Panc1 (cell line): ENCODE measurements around the gene PTPN2. TPM values are rescaled to one million over a fixed set of nuclear protein-coding genes. Genes with fewer than 3 reads are reported as not detected.

Experiments
- ATAC-seq: fragments of 200-7000 bp; cut with Tn5 transposase; 2 replicates; pipeline ENCODE4 v1.9.1; 2020; ENCODE audit warnings: mild to moderate bottlenecking, moderate library complexity
- Bru-seq: library from RNA; stranded (reverse); fragments of 400-500 nt; gene quantifications from one replicate; lab custom pipeline; 2021; lab: Mats Ljungman, UMichigan
- BruChase-seq, 2 experiments: library from RNA; stranded (reverse); fragments of 400-500 nt; gene quantifications; one replicate each; lab custom pipeline; 2021; lab: Mats Ljungman, UMichigan
- BruUV-seq: library from RNA; stranded (reverse); fragments of 400-500 nt; replicated peaks from 2 replicates; lab custom pipeline; 2021; lab: Mats Ljungman, UMichigan
- CTCF ChIA-PET: fragments of 300-600 bp; sonication (Branson Sonifier 250); formaldehyde crosslinking; loops from one replicate; lab custom pipeline; 2022; ENCODE audit warnings: antibody characterized with exemption; lab: Charles Lee
- POLR2A ChIA-PET: fragments of 300-600 bp; sonication (Branson Sonifier 250); formaldehyde crosslinking; loops from one replicate; lab custom pipeline; 2022; ENCODE audit warnings: antibody characterized with exemption; lab: Charles Lee
- DNase-seq: peaks from one replicate; pipeline ENCODE4 v3.0.0-alpha.2; 2010; ENCODE audit warnings: low read depth, low spot score
- H3K27ac ChIP-seq: 2 replicates; pipeline ENCODE4 v1.5.1; 2011; ENCODE audit warnings: mild to moderate bottlenecking, low read length, inconsistent platforms
- H3K27me3 ChIP-seq: fragments of 200-500 bp; sonication (Bioruptor generic); 2 replicates; pipeline ENCODE4 v1.6.0; 2014; ENCODE audit warnings: low read length, inconsistent platforms; ENCODE audit not compliant: control insufficient read depth, insufficient read depth
- H3K36me3 ChIP-seq: fragments of 200-500 bp; sonication (Bioruptor generic); 2 replicates; pipeline ENCODE4 v1.5.1; 2014; ENCODE audit warnings: inconsistent platforms, mild to moderate bottlenecking, low read length, moderate library complexity; ENCODE audit not compliant: control insufficient read depth, insufficient read depth
- H3K4me1 ChIP-seq: 2 replicates; pipeline ENCODE4 v1.5.1; 2011; ENCODE audit warnings: inconsistent platforms, mild to moderate bottlenecking, low read length, moderate library complexity; ENCODE audit not compliant: control insufficient read depth, insufficient read depth
- H3K4me3 ChIP-seq, 2 experiments: 2 replicates each; pipeline ENCODE4 v1.5.1; 2011 to 2012; ENCODE audit warnings: low read depth in 2 of 2, low read length in 2 of 2, mild to moderate bottlenecking in 2 of 2, inconsistent platforms in 1 of 2, moderate library complexity in 1 of 2
- H3K9me3 ChIP-seq: fragments of 200-500 bp; sonication (Bioruptor generic); 2 replicates; pipeline ENCODE4 v1.5.1; 2014; ENCODE audit warnings: low read depth, mild to moderate bottlenecking, inconsistent platforms, low read length, moderate library complexity; ENCODE audit not compliant: control insufficient read depth, insufficient read depth
- POLR2AphosphoS5 ChIP-seq: IDR thresholded peaks from 2 replicates; pipeline ENCODE4 v1.6.1; 2012; ENCODE audit warnings: mild to moderate bottlenecking, low read depth, low read length, moderate library complexity
- SIN3A ChIP-seq: IDR thresholded peaks from 2 replicates; pipeline ENCODE4 v1.6.1; 2012; ENCODE audit warnings: low read depth, mild to moderate bottlenecking, low read length, moderate library complexity, borderline replicate concordance; ENCODE audit not compliant: insufficient read depth
- TCF7L2 ChIP-seq: IDR thresholded peaks from 2 replicates; pipeline ENCODE4 v1.6.1; 2011; ENCODE audit warnings: mild to moderate bottlenecking, low read depth, low read length, inconsistent platforms
- in situ Hi-C: cut with HindIII; loops from 2 replicates; pipeline ENCODE4 v1.10.0; 2016; ENCODE audit warnings: low sequenced_read_pairs, low pct_unique_long_range_greater_than_20kb
- intact Hi-C: fragments of 100-400 bp; cut with micrococcal nuclease; formaldehyde crosslinking; loops from one replicate; pipeline ENCODE4 v1.10.0; 2022; ENCODE audit not compliant: unreplicated experiment
- long read RNA-seq: library from polyadenylated mRNA; unstranded; transcript quantifications from one replicate; pipeline ENCODE4 v2.0.0, GENCODE V29; 2021; ENCODE audit not compliant: unreplicated experiment
- polyA plus RNA-seq: library from polyadenylated mRNA; unstranded; fragments of >200 nt; gene quantifications from one replicate; pipeline ENCODE4 v1.2.1, GENCODE V29; 2012; ENCODE audit warnings: missing spikeins; ENCODE audit not compliant: insufficient read length
- total RNA-seq: library from RNA; stranded (reverse); gene quantifications from one replicate; pipeline ENCODE4 v1.2.1, GENCODE V29; 2021; ENCODE audit not compliant: unreplicated experiment
- TF ChIP-seq, protein P1 (sequence below): fragments of 450-650 bp; IDR thresholded peaks from 2 replicates; pipeline ENCODE4 v1.5.1; 2017; ENCODE audit warnings: mild to moderate bottlenecking
- TF ChIP-seq, protein P2 (sequence below), 2 experiments: IDR thresholded peaks; 2 replicates each; pipeline ENCODE4 v1.6.1; 2011 to 2012; ENCODE audit warnings: low read depth in 2 of 2, control low read depth in 1 of 2, low read length in 1 of 2, mild to moderate bottlenecking in 1 of 2, moderate library complexity in 1 of 2; ENCODE audit not compliant: insufficient read depth in 1 of 2

Gene PTPN2
- total RNA-seq (34.8 TPM), Bru-seq, nascent RNA (percentile 83 among the genes with signal in this experiment), BruChase-seq, experiment 1, labeled RNA remaining after a 2-hour chase (percentile 74 among the genes with signal in this experiment), BruChase-seq, experiment 2, labeled RNA remaining after a 6-hour chase (percentile 76 among the genes with signal in this experiment)
- 27.6 TPM for polyA plus RNA-seq
- long read RNA-seq, transcript PTPN2-201 (9 exons, 3,467 nt) = minor isoform, 19 of 85 reads
- long read RNA-seq, transcript PTPN2-202 (10 exons, 1,706 nt) = major isoform, 45 of 85 reads
- long read RNA-seq, partial matches to known transcripts = 8 of 85 reads
- long read RNA-seq, other reads (novel, unspliced or antisense) = 10 of 85 reads

DNA sequence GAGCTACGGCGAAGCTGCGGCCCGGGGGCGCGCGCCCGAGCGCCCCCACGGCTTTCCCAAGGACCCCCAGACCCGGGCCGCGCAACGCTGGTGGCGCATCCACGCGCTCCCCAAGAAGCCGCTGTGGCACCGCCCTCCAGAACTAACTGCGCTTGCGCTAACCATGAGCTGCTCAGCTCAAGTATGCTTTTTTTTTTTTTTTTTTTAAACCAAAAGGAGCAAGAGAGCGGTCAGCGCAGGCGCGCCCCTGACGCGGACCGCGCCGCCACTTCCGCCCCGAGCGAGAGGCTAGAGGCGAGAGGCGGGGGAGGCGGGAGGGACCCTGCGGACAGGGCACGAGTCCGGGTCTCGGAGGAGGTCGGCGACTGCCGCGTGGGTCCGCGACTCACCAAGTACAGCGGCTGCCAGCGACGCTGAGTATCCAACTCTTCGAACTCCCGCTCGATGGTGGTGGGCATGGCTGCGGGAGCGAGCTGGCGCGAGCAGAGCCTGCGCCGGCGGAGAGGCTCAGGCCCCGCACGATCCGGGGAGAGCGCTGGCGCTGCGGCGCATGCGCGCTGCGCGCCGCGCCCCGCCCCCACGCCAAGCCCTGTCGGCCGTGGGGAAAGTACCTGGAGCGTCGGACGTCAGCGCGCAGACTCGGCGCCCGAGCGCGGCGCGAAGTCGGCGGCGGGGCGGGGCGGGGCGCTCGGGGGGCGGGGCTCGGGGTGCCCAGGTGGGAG is at the start of gene PTPN2:
Gene PTPN2, minus strand, starts transcription at position 554 of the 722 bp plus-strand sequence. Its CDS starts 96 bp downstream, at position 458.
- Histone ChIP-seq H3K4me3 (peak within 1 kb of the TSS; percentile 84 to 93), H3K9me3 (no peaks in the 10 kb centered on the region), H3K36me3 (peaks cover 5% of the 10 kb centered on the region; the same call in 1 of the 2 replicates), H3K27me3 (no peaks in the 10 kb centered on the region), H3K4me1 (peaks cover 37% of the 10 kb centered on the region), H3K27ac (peak within 1 kb of the TSS; percentile 95)
- ChIA-PET POLR2A (interaction anchor here (0.6 to 1.3 kb wide), 14 partner anchors 9 to 794 kb away, joined by 3 to 10 read pairs (median 4); no protein-coding TSS in a partner anchor), CTCF (no interaction called here)
- BruUV-seq = no TSS peak
- intact Hi-C loops (no loop called here), in situ Hi-C loops (no loop called here)
- peak; percentile 98 for TF ChIP-seq POLR2AphosphoS5
- TF ChIP-seq SIN3A = peak; percentile 88
- TF ChIP-seq, protein P1, sequence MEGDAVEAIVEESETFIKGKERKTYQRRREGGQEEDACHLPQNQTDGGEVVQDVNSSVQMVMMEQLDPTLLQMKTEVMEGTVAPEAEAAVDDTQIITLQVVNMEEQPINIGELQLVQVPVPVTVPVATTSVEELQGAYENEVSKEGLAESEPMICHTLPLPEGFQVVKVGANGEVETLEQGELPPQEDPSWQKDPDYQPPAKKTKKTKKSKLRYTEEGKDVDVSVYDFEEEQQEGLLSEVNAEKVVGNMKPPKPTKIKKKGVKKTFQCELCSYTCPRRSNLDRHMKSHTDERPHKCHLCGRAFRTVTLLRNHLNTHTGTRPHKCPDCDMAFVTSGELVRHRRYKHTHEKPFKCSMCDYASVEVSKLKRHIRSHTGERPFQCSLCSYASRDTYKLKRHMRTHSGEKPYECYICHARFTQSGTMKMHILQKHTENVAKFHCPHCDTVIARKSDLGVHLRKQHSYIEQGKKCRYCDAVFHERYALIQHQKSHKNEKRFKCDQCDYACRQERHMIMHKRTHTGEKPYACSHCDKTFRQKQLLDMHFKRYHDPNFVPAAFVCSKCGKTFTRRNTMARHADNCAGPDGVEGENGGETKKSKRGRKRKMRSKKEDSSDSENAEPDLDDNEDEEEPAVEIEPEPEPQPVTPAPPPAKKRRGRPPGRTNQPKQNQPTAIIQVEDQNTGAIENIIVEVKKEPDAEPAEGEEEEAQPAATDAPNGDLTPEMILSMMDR = no peak
- TF ChIP-seq, protein P2, sequence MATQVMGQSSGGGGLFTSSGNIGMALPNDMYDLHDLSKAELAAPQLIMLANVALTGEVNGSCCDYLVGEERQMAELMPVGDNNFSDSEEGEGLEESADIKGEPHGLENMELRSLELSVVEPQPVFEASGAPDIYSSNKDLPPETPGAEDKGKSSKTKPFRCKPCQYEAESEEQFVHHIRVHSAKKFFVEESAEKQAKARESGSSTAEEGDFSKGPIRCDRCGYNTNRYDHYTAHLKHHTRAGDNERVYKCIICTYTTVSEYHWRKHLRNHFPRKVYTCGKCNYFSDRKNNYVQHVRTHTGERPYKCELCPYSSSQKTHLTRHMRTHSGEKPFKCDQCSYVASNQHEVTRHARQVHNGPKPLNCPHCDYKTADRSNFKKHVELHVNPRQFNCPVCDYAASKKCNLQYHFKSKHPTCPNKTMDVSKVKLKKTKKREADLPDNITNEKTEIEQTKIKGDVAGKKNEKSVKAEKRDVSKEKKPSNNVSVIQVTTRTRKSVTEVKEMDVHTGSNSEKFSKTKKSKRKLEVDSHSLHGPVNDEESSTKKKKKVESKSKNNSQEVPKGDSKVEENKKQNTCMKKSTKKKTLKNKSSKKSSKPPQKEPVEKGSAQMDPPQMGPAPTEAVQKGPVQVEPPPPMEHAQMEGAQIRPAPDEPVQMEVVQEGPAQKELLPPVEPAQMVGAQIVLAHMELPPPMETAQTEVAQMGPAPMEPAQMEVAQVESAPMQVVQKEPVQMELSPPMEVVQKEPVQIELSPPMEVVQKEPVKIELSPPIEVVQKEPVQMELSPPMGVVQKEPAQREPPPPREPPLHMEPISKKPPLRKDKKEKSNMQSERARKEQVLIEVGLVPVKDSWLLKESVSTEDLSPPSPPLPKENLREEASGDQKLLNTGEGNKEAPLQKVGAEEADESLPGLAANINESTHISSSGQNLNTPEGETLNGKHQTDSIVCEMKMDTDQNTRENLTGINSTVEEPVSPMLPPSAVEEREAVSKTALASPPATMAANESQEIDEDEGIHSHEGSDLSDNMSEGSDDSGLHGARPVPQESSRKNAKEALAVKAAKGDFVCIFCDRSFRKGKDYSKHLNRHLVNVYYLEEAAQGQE (IDR thresholded peaks at IDR 0.05; ENCODE audit: insufficient read depth in 1 of 2, low read depth in 2 of 2, low read length in 1 of 2) = peak in 1 of 2 experiments; percentile 32; a peak in 1 of 4 replicates
- TF ChIP-seq TCF7L2 = no peak
- DNase-seq (peak; percentile 62), ATAC-seq (peak; percentile 95)

DNA sequence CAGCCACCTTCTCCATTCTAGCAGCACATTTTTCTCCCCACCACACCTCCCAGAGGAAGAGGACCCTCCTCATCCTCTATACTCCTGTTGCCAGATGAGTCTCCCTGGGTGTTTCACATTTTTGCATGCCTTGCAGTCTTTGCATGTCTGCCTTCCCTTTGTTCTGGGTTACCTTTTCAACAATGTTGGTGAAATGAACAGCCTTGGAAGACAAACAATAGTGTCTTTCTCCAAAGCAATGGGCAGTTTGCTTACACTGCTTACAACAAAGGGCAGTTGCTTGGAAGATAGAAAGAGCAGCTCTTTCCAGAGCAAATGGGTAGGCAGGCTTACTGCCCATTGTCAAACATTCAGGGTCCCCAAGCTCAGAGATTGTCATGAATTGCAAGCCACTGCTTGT is 49.3 kb upstream of the PTPN2 start:
- no TSS peak for BruUV-seq
- H3K9me3 ChIP-seq = no peaks in the 10 kb centered on the region
- in situ Hi-C loops (no loop called here), intact Hi-C loops (no loop called here)
- TF ChIP-seq, protein P1 = no peak
- TF ChIP-seq SIN3A (no peak), POLR2AphosphoS5 (no peak), TCF7L2 (no peak)
- TF ChIP-seq, protein P2 (IDR thresholded peaks at IDR 0.05; ENCODE audit: insufficient read depth in 1 of 2, low read depth in 2 of 2, low read length in 1 of 2) = no peak
- H3K36me3 ChIP-seq = no peaks in the 10 kb centered on the region
- ATAC-seq (no peak), DNase-seq (no peak)
- H3K27me3 ChIP-seq = no peaks in the 10 kb centered on the region
- no peaks in the 10 kb centered on the region for H3K4me1 ChIP-seq
- ChIA-PET CTCF (interaction anchor here (0.9 kb wide), 1 partner anchor 189 kb away, joined by 3 read pairs; no protein-coding TSS in a partner anchor), POLR2A (no interaction called here)
- no peak overlapping the region for H3K27ac ChIP-seq
- no peak overlapping the region for H3K4me3 ChIP-seq
